ENCODE results near the gene SCAMP4.

GRCh38 chr19:1947651-1948209 is 42.5 kb downstream of the SCAMP4 start:
- TF ChIP-seq CTCF (IDR thresholded peaks at IDR 0.05 in 2 of 3, conservative IDR thresholded peaks at IDR 0.05 in 1 of 3; ENCODE audit: borderline replicate concordance in 1 of 3, insufficient read depth in 1 of 3, low read depth in 2 of 3, low read length in 2 of 3) (no peak), SP1 (IDR thresholded peaks at IDR 0.05; ENCODE audit: low read depth) (no peak), EZH2phosphoT487 (IDR thresholded peaks at IDR 0.05; ENCODE audit: borderline replicate concordance) (no peak), ATF3 (IDR thresholded peaks at IDR 0.05) (no peak), CBX3 (IDR thresholded peaks at IDR 0.05; ENCODE audit: low read depth) (no peak), POLR2A (IDR thresholded peaks at IDR 0.05; ENCODE audit: borderline replicate concordance, extremely low read depth, insufficient read depth, insufficient read length) (no peak)

Data from HCT116 (cell line).